Upper lobe of left lung (tissue), 4 donors: ENCODE measurements around the gene KRT81.

Experiments used
- EP300 ChIP-seq, 4 donors: sonication (generic); formaldehyde crosslinking; IDR thresholded peaks; one replicate each; pipeline ENCODE4 v1.5.1; 2017; ENCODE audit warnings: antibody characterized with exemption in 4 of 4, control low read depth in 2 of 4
- POLR2A ChIP-seq, 4 donors: fragments of 450-650 bp; IDR thresholded peaks; one replicate each; pipeline ENCODE4 v1.5.1; 2016 to 2017; ENCODE audit warnings: antibody characterized with exemption in 4 of 4, mild to moderate bottlenecking in 2 of 4
- POLR2AphosphoS5 ChIP-seq, 2 donors: sonication (generic); formaldehyde crosslinking; IDR thresholded peaks; one replicate each; pipeline ENCODE4 v1.5.1; 2017; ENCODE audit warnings: antibody characterized with exemption in 2 of 2
- TF ChIP-seq, protein P1 (sequence below), 6 experiments: fragments of 450-650 bp in 4 of 6; fragments of 200-600 bp in 2 of 6; sonication (generic) in 2 of 6; IDR thresholded peaks; one replicate each; pipeline ENCODE4 v1.5.1; 2016 to 2019; ENCODE audit warnings: antibody characterized with exemption in 6 of 6

DNA sequence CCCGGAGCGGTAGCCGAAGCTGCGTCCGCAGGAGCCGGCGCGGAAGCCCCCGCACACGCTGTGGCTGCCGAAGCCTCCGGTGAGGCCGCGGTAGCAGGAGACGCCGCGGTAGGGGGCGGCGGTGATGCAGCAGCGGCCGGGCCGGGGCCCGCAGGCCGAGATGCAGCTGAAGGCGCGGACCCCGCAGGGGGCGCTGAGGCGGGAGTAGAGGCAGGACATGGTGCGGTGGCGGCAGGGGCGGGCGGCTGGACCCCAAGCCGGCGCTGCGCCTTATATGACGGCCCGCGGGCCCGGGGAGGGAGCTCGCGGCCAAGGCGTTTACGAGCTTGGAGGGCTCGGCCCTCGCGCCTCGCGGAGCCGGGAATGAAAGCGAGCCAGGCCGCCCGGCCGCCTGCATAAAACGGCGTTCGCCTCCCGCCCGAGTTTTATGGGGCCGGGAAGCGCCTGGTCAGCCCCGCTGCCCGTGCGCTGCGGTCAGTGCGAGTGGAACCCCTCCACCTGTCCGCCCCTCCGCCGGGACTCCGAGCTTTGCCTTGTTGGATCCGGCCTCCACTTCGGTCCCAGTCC, 32.9 kb downstream of the KRT81 start:
- TF ChIP-seq, protein P1, sequence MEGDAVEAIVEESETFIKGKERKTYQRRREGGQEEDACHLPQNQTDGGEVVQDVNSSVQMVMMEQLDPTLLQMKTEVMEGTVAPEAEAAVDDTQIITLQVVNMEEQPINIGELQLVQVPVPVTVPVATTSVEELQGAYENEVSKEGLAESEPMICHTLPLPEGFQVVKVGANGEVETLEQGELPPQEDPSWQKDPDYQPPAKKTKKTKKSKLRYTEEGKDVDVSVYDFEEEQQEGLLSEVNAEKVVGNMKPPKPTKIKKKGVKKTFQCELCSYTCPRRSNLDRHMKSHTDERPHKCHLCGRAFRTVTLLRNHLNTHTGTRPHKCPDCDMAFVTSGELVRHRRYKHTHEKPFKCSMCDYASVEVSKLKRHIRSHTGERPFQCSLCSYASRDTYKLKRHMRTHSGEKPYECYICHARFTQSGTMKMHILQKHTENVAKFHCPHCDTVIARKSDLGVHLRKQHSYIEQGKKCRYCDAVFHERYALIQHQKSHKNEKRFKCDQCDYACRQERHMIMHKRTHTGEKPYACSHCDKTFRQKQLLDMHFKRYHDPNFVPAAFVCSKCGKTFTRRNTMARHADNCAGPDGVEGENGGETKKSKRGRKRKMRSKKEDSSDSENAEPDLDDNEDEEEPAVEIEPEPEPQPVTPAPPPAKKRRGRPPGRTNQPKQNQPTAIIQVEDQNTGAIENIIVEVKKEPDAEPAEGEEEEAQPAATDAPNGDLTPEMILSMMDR (IDR thresholded peaks at IDR 0.05): peak in 1 of 6 experiments; percentile 11
- TF ChIP-seq EP300 (IDR thresholded peaks at IDR 0.05): no peak
- peak in 1 of 4 donors; percentile 5 for TF ChIP-seq POLR2A (IDR thresholded peaks at IDR 0.05)
- no peak for TF ChIP-seq POLR2AphosphoS5 (IDR thresholded peaks at IDR 0.05)
